ENCODE results near the gene ONECUT3. TPM values are rescaled to one million over a fixed set of nuclear protein-coding genes. Genes with fewer than 3 reads are reported as not detected.

ONECUT3 gene
- total RNA-seq, 2 experiments from 2014 or later: not detected

- DNase-seq: no peak
- peaks cover 20% of the 10 kb centered on the region for H3K4me1 Mint-ChIP-seq
- POLR2A ChIA-PET: no interaction called here
- H3K9me3 Mint-ChIP-seq: no peaks in the 10 kb centered on the region
- CTCF ChIA-PET: interaction anchor here (1.6 to 1.9 kb wide), 2 partner anchors 17 to 74 kb away, joined by 4 to 9 read pairs; no protein-coding TSS in a partner anchor
- H3K36me3 Mint-ChIP-seq (ENCODE audit: low read depth): no peaks in the 10 kb centered on the region
- H3K4me3 Mint-ChIP-seq: no peak overlapping the region
- H3K27me3 Mint-ChIP-seq: peaks cover 39% of the 10 kb centered on the region
- H3K27ac Mint-ChIP-seq: no peak overlapping the region
Measured at GRCh38 chr19:1746401-1747284, 6.7 kb upstream of the ONECUT3 start.

- Mint-ChIP-seq H3K36me3 (ENCODE audit: low read depth) (no peaks in the 10 kb centered on the region), H3K4me3 (peak overlapping the region; percentile 26), H3K9me3 (no peaks in the 10 kb centered on the region), H3K27ac (no peak overlapping the region), H3K4me1 (peaks cover 20% of the 10 kb centered on the region), H3K27me3 (peaks cover 47% of the 10 kb centered on the region)
- CTCF ChIA-PET: interaction anchor here (0.6 to 1.9 kb wide), 3 partner anchors 17 to 1551 kb away, joined by 4 to 9 read pairs (median 4); no protein-coding TSS in a partner anchor
- peak; percentile 66 for DNase-seq
- POLR2A ChIA-PET: no interaction called here
Measured at GRCh38 chr19:1747285-1748114, 5.8 kb upstream of the ONECUT3 start.

GRCh38 chr19:1748115-1748872, 5.0 kb upstream of the ONECUT3 start:
- Mint-ChIP-seq H3K4me3 (peak overlapping the region; percentile 26), H3K27me3 (peaks cover 52% of the 10 kb centered on the region), H3K27ac (no peak overlapping the region), H3K36me3 (ENCODE audit: low read depth) (no peaks in the 10 kb centered on the region), H3K4me1 (peaks cover 20% of the 10 kb centered on the region), H3K9me3 (no peaks in the 10 kb centered on the region)
- peak; percentile 50 for DNase-seq
- ChIA-PET CTCF (interaction anchor here (0.6 kb wide), 1 partner anchor 1551 kb away, joined by 4 read pairs; no protein-coding TSS in a partner anchor), POLR2A (no interaction called here)

- Mint-ChIP-seq H3K4me3 (no peak overlapping the region), H3K4me1 (peaks cover 20% of the 10 kb centered on the region), H3K27me3 (peaks cover 52% of the 10 kb centered on the region), H3K27ac (no peak overlapping the region), H3K36me3 (ENCODE audit: low read depth) (no peaks in the 10 kb centered on the region), H3K9me3 (no peaks in the 10 kb centered on the region)
- POLR2A ChIA-PET: no interaction called here
- CTCF ChIA-PET: no interaction called here
- DNase-seq: no peak
Measured at GRCh38 chr19:1748873-1749341, 4.4 kb upstream of the ONECUT3 start.

GRCh38 chr19:1749373-1750342, 3.6 kb upstream of the ONECUT3 start:
- Mint-ChIP-seq H3K9me3 (no peaks in the 10 kb centered on the region), H3K4me1 (peaks cover 22% of the 10 kb centered on the region), H3K36me3 (ENCODE audit: low read depth) (no peaks in the 10 kb centered on the region), H3K27me3 (peaks cover 54% of the 10 kb centered on the region), H3K27ac (no peak overlapping the region), H3K4me3 (no peak overlapping the region)
- ChIA-PET POLR2A (no interaction called here), CTCF (interaction anchor here (1.2 kb wide), 1 partner anchor 77 kb away, joined by 3 read pairs; no protein-coding TSS in a partner anchor)
- no peak for DNase-seq

GRCh38 chr19:1750343-1751021, 2.8 kb upstream of the ONECUT3 start:
- no peaks in the 10 kb centered on the region for H3K36me3 Mint-ChIP-seq (ENCODE audit: low read depth)
- no peak overlapping the region for H3K27ac Mint-ChIP-seq

GRCh38 chr19:1751367-1752008, 1.8 kb upstream of the ONECUT3 start:
- ChIA-PET CTCF (no interaction called here), POLR2A (no interaction called here)
- H3K36me3 Mint-ChIP-seq (ENCODE audit: low read depth): no peaks in the 10 kb centered on the region
- DNase-seq: no peak
- no peak overlapping the region for H3K27ac Mint-ChIP-seq
- peaks cover 23% of the 10 kb centered on the region for H3K4me1 Mint-ChIP-seq
- peaks cover 61% of the 10 kb centered on the region for H3K27me3 Mint-ChIP-seq
- H3K4me3 Mint-ChIP-seq: no peak overlapping the region
- H3K9me3 Mint-ChIP-seq: no peaks in the 10 kb centered on the region

More at GRCh38 chr19:1750343-1751021, 2.8 kb upstream of the ONECUT3 start:
- Mint-ChIP-seq H3K4me3 (no peak overlapping the region), H3K27me3 (peaks cover 54% of the 10 kb centered on the region), H3K4me1 (peaks cover 23% of the 10 kb centered on the region), H3K9me3 (no peaks in the 10 kb centered on the region)
- no peak for DNase-seq
- POLR2A ChIA-PET: no interaction called here
- CTCF ChIA-PET: interaction anchor here (1.2 kb wide), 1 partner anchor 78 kb away, joined by 3 read pairs; no protein-coding TSS in a partner anchor

- Mint-ChIP-seq H3K9me3 (no peaks in the 10 kb centered on the region), H3K27ac (no peak overlapping the region), H3K4me1 (peaks cover 20% of the 10 kb centered on the region), H3K4me3 (no peak overlapping the region), H3K27me3 (peaks cover 61% of the 10 kb centered on the region), H3K36me3 (ENCODE audit: low read depth) (no peaks in the 10 kb centered on the region)
- DNase-seq: no peak
- ChIA-PET CTCF (no interaction called here), POLR2A (no interaction called here)
Measured at GRCh38 chr19:1752009-1752756, 1.1 kb upstream of the ONECUT3 start.

- DNase-seq: no peak
- POLR2A ChIA-PET: interaction anchor here (1.5 kb wide), 1 partner anchor 14 kb away, joined by 3 read pairs; no protein-coding TSS in a partner anchor
- Mint-ChIP-seq H3K4me3 (no peak overlapping the region), H3K9me3 (no peaks in the 10 kb centered on the region), H3K27me3 (peaks cover 63% of the 10 kb centered on the region), H3K36me3 (ENCODE audit: low read depth) (no peaks in the 10 kb centered on the region), H3K4me1 (peaks cover 11% of the 10 kb centered on the region), H3K27ac (no peak overlapping the region)
- CTCF ChIA-PET: interaction anchor here (1.6 kb wide), 1 partner anchor 16 kb away, joined by 5 read pairs; no protein-coding TSS in a partner anchor
Measured at GRCh38 chr19:1754018-1754635, 821 bp downstream of the ONECUT3 start.

Measured in activated CD4-positive, alpha-beta memory T cell treated with anti-CD3 and anti-CD28 coated beads, Interleukin-2, amount 10 ng/mL, durations not matched to agents 7 days and 5 days (primary cell).